Suprapubic skin (tissue), 4 donors: ENCODE results near the gene NTN4. TPM values are rescaled to one million over a fixed set of nuclear protein-coding genes. Genes with fewer than 3 reads are reported as not detected.
"Not testable (repeated sequence)": the region's sequence is repeated elsewhere in the genome, so short reads cannot be mapped to it uniquely, and the experiment has no call there.

Source experiments
- DNase-seq, 2 donors: peaks; one replicate each; pipeline ENCODE4 v3.0.0-alpha.2; 2019; ENCODE audit warnings: low spot score in 2 of 2
- H3K27ac ChIP-seq: fragments of 200-600 bp; sonication (generic); one replicate; pipeline ENCODE4 v1.5.1; 2019
- H3K27me3 ChIP-seq: fragments of 200-600 bp; sonication (generic); one replicate; pipeline ENCODE4 v1.5.1; 2019
- H3K36me3 ChIP-seq: fragments of 200-600 bp; sonication (generic); one replicate; pipeline ENCODE4 v1.5.1; 2019
- H3K4me1 ChIP-seq: fragments of 200-600 bp; sonication (generic); one replicate; pipeline ENCODE4 v1.5.1; 2019
- H3K4me3 ChIP-seq: fragments of 200-600 bp; sonication (generic); one replicate; pipeline ENCODE4 v1.5.1; 2019; ENCODE audit warnings: mild to moderate bottlenecking
- H3K9me3 ChIP-seq: fragments of 200-600 bp; sonication (generic); one replicate; pipeline ENCODE4 v1.5.1; 2019
- CTCF ChIP-seq, 2 donors: fragments of 200-600 bp in 1 of 2; fragments of 450-650 bp in 1 of 2; sonication (generic) in 1 of 2; IDR thresholded peaks; one replicate each; pipeline ENCODE4 v1.5.1; 2016 to 2019; ENCODE audit warnings: antibody characterized with exemption in 2 of 2, mild to moderate bottlenecking in 1 of 2, moderate library complexity in 1 of 2
- EP300 ChIP-seq: sonication (generic); formaldehyde crosslinking; IDR thresholded peaks from one replicate; pipeline ENCODE4 v1.6.1; 2017; ENCODE audit warnings: antibody characterized with exemption
- POLR2A ChIP-seq, 2 donors: fragments of 450-650 bp; IDR thresholded peaks; one replicate each; pipeline ENCODE4 v1.6.1; 2017; ENCODE audit warnings: antibody characterized with exemption in 2 of 2, mild to moderate bottlenecking in 2 of 2, moderate library complexity in 2 of 2
- POLR2AphosphoS5 ChIP-seq, 3 donors: sonication (generic); formaldehyde crosslinking; IDR thresholded peaks; one replicate each; pipeline ENCODE4 v1.6.1; 2017; ENCODE audit warnings: antibody characterized with exemption in 3 of 3
- WGBS: methylation state at CpG from one replicate; pipeline ENCODE4 v1.1.5; 2018; 5-methylcytosine and 5-hydroxymethylcytosine counted together
- total RNA-seq, 4 donors: library from RNA; depleted of rRNA; stranded (reverse); fragments of >200 nt; gene quantifications; one replicate each; pipeline ENCODE4 v1.1.0, GENCODE V29; 2016

The NTN4 gene
- total RNA-seq, 4 donors from 2014 or later, result 7.2 to 18.7 (median 13.0) TPM

DNA sequence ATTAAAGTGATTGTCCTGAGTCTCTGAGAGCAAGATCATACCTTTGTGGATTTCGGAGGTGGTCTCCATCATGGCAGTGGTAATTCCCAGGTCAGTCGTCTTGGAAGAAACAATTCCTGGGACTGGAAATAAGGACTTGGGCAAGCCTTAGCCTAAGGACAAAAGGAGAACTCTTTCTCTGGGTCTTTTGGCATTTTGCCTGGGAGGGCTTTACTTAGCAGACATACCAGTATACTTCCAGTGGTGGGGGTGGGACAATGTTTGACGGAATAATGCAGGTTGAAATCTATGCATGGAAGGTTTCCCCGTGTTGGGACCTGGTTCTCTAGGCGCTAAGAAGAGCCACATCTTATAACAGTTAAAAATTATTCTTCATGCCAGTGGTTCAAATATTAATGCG is 168.8 kb downstream of the NTN4 start:
- WGBS, result 84% methylated on average over 6 of the region's 6 CpGs
- no peaks in the 10 kb centered on the region for H3K9me3 ChIP-seq

GRCh38 chr12:95620171-95620570 is 170.4 kb downstream of the NTN4 start:
- no peak for DNase-seq
- WGBS, result 82% methylated on average over 4 of the region's 4 CpGs
- H3K27me3 ChIP-seq, result no peaks in the 10 kb centered on the region
- H3K4me1 ChIP-seq, result peaks cover 11% of the 10 kb centered on the region
- no peak overlapping the region for H3K4me3 ChIP-seq
- no peak for TF ChIP-seq CTCF (IDR thresholded peaks at IDR 0.05)
- no peak for TF ChIP-seq POLR2AphosphoS5 (IDR thresholded peaks at IDR 0.05)
- TF ChIP-seq POLR2A (IDR thresholded peaks at IDR 0.05), result no peak
- TF ChIP-seq EP300, result no peak
- H3K36me3 ChIP-seq, result no peaks in the 10 kb centered on the region
- H3K9me3 ChIP-seq, result no peaks in the 10 kb centered on the region
- H3K27ac ChIP-seq, result no peak overlapping the region

More for the DNA sequence above, 168.8 kb downstream of the NTN4 start:
- peaks cover 8% of the 10 kb centered on the region for H3K4me1 ChIP-seq
- H3K27me3 ChIP-seq, result no peaks in the 10 kb centered on the region
- no peak for DNase-seq
- no peak overlapping the region for H3K4me3 ChIP-seq
- no peak overlapping the region for H3K27ac ChIP-seq
- H3K36me3 ChIP-seq, result no peaks in the 10 kb centered on the region
- TF ChIP-seq POLR2AphosphoS5 (IDR thresholded peaks at IDR 0.05) (no peak), EP300 (no peak), POLR2A (IDR thresholded peaks at IDR 0.05) (no peak), CTCF (IDR thresholded peaks at IDR 0.05) (no peak)

GRCh38 chr12:95616470-95616869 is 174.1 kb downstream of the NTN4 start:
- H3K9me3 ChIP-seq, H3K27ac ChIP-seq, H3K4me3 ChIP-seq, H3K27me3 ChIP-seq, DNase-seq, H3K36me3 ChIP-seq, H3K4me1 ChIP-seq: not testable (repeated sequence)
- WGBS, result 83% methylated on average over 7 of the region's 7 CpGs

DNA sequence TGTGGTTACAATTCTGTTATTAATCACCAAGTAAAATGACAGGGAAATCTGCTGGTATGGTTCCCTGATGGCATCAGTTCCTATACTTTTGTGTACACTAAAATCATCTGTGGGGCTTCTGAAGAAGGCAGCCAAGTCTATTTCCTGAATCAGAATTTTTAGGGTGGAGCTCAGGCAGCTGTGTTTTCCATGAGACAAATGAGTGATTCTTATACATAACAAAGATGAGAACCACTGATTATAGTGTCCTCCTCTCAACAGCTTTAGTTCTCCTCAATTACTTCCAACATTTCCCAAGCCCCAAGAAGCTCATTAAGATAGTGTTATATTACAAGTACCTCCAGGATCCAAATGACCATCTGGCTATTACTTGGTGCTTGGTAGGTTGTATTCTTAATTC is 174.8 kb downstream of the NTN4 start:
- DNase-seq, result no peak
- Histone ChIP-seq H3K27me3 (no peaks in the 10 kb centered on the region), H3K9me3 (no peaks in the 10 kb centered on the region), H3K4me1 (peaks cover 4% of the 10 kb centered on the region), H3K27ac (no peak overlapping the region), H3K36me3 (no peaks in the 10 kb centered on the region), H3K4me3 (no peak overlapping the region)
- TF ChIP-seq EP300 (no peak), POLR2A (IDR thresholded peaks at IDR 0.05) (no peak), CTCF (IDR thresholded peaks at IDR 0.05) (no peak), POLR2AphosphoS5 (IDR thresholded peaks at IDR 0.05) (no peak)

DNA sequence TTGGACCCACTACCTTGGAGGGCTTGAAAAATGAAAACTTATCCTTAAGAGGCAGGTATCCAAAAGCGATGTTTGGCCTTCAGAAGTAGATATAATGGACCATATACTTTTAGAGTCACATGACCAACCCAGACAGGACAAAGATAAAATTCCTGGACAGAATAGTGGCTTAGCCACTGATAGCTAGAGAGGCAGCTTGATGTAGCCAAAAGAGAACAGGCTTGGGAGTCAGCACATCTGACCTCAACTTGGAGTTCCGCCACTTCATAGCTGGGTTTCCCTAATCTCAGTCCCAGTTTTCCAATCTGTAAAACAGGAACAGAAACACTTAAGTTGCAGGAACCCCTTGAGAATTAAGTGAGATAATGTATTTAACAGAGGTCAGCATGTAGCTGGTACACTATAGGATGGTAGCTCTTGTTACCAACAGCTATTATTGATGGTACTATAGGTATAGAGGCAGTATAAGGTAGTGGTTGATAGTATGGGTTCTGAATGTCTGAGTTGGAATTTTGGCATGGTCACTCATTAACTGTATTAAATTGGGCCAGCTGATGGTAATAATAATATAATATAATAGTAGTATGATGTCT is 176.1 kb downstream of the NTN4 start:
- H3K27me3 ChIP-seq, result no peaks in the 10 kb centered on the region
- no peak for TF ChIP-seq CTCF (IDR thresholded peaks at IDR 0.05)
- no peak for TF ChIP-seq POLR2A (IDR thresholded peaks at IDR 0.05)
- TF ChIP-seq EP300, result no peak
- TF ChIP-seq POLR2AphosphoS5 (IDR thresholded peaks at IDR 0.05), result no peak
- no peak overlapping the region for H3K27ac ChIP-seq
- H3K36me3 ChIP-seq, result no peaks in the 10 kb centered on the region
- H3K4me3 ChIP-seq, result no peak overlapping the region
- 91% methylated on average over 2 of the region's 2 CpGs for WGBS
- H3K4me1 ChIP-seq, result peaks cover 4% of the 10 kb centered on the region
- no peak for DNase-seq
- no peaks in the 10 kb centered on the region for H3K9me3 ChIP-seq

DNA sequence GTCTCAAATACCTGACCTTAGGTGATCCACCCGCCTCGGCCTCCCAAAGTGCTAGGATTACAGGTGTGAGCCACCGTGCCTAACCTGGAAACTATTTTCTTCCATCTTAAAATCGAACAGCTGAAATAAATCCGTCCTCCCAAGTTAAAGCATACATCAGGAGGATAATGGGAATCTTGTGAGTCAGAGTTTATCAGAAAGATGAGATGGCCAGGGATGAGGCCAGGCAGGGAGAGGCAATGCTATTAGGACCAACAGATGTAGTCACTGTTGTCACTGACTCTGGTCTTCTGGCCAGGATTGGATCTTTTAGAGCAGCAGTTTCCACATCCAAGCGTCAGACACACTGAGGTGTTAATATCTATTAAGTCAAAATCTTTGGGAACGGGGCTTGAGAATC is 177.5 kb downstream of the NTN4 start:
- Histone ChIP-seq H3K27me3 (no peaks in the 10 kb centered on the region), H3K4me3 (no peak overlapping the region), H3K4me1 (peaks cover 12% of the 10 kb centered on the region), H3K27ac (no peak overlapping the region), H3K36me3 (no peaks in the 10 kb centered on the region), H3K9me3 (no peaks in the 10 kb centered on the region)
- TF ChIP-seq POLR2AphosphoS5 (IDR thresholded peaks at IDR 0.05) (no peak), POLR2A (IDR thresholded peaks at IDR 0.05) (no peak), EP300 (no peak), CTCF (IDR thresholded peaks at IDR 0.05) (no peak)
- DNase-seq, result no peak
- 94% methylated on average over 7 of the region's 7 CpGs for WGBS
